IgD-negative memory B cell (primary cell): Measurements from ENCODE around the gene ENTPD3. TPM values are rescaled to one million over a fixed set of nuclear protein-coding genes. Genes with fewer than 3 reads are reported as not detected.
A peak's percentile ranks its signal among the peaks of the same experiment; 100 is the strongest.
"Not testable (repeated sequence)": the region's sequence is repeated elsewhere in the genome, so short reads cannot be mapped to it uniquely, and the experiment has no call there.

Experiments used
- H3K27ac Mint-ChIP-seq, 3 donors: one replicate each; pipeline ENCODE4 v1.8.0; 2020 to 2022; ENCODE audit warnings: mild to moderate bottlenecking in 3 of 3, mixed read lengths in 3 of 3, moderate library complexity in 1 of 3
- H3K27me3 Mint-ChIP-seq: one replicate; pipeline ENCODE4 v1.8.0; 2021; ENCODE audit warnings: mixed read lengths
- H3K36me3 Mint-ChIP-seq: one replicate; pipeline ENCODE4 v1.8.0; 2020; ENCODE audit warnings: mild to moderate bottlenecking, mixed read lengths
- H3K4me1 Mint-ChIP-seq, 3 donors: one replicate each; pipeline ENCODE4 v1.8.0; 2020 to 2022; ENCODE audit warnings: mixed read lengths in 3 of 3, mild to moderate bottlenecking in 1 of 3
- H3K4me3 Mint-ChIP-seq, 4 donors: one replicate each; pipeline ENCODE4 v1.8.0; 2020 to 2022; ENCODE audit warnings: mild to moderate bottlenecking in 4 of 4, mixed read lengths in 4 of 4, moderate library complexity in 3 of 4
- H3K9me3 Mint-ChIP-seq, 3 donors: one replicate each; pipeline ENCODE4 v1.8.0; 2020 to 2021; ENCODE audit warnings: mixed read lengths in 3 of 3, mild to moderate bottlenecking in 1 of 3
- polyA plus RNA-seq: library from polyadenylated mRNA; unstranded; fragments of 300-500 nt; fragmentation: Illumina TruSeq; gene quantifications from one replicate; pipeline ENCODE4 v1.2.3, GENCODE V29; 2021

The ENTPD3 gene
- polyA plus RNA-seq, 1 donor from 2014 or later, result 0.21 TPM

GRCh38 chr3:40462838-40463237 lies 75.9 kb downstream of the ENTPD3 start:
- H3K9me3 Mint-ChIP-seq, H3K36me3 Mint-ChIP-seq, H3K27ac Mint-ChIP-seq, H3K27me3 Mint-ChIP-seq: not testable (repeated sequence)
- Mint-ChIP-seq H3K4me3 (peak overlapping the region in 1 of 4 donors; percentile 60), H3K4me1 (peaks cover 10 to 14% (median 13%) of the 10 kb centered on the region in 3 donors)

- H3K36me3 Mint-ChIP-seq, result peaks cover 3% of the 10 kb centered on the region
- no peaks in the 10 kb centered on the region for H3K27me3 Mint-ChIP-seq
- H3K27ac Mint-ChIP-seq, result no peak overlapping the region
- H3K9me3 Mint-ChIP-seq, result no peaks in the 10 kb centered on the region
- H3K4me1 Mint-ChIP-seq, result peaks cover 6% of the 10 kb centered on the region in 3 donors
- H3K4me3 Mint-ChIP-seq, result no peak overlapping the region
Measured at GRCh38 chr3:40463579-40463978, 76.6 kb downstream of the ENTPD3 start.

- H3K4me1 Mint-ChIP-seq, result peaks cover 3 to 6% (median 5%) of the 10 kb centered on the region in 3 donors
- H3K36me3 Mint-ChIP-seq, result peaks cover 3% of the 10 kb centered on the region
- peak overlapping the region in 2 of 3 donors; percentile 1 to 63 for H3K27ac Mint-ChIP-seq
- no peaks in the 10 kb centered on the region for H3K9me3 Mint-ChIP-seq
- H3K4me3 Mint-ChIP-seq, result peak overlapping the region in 3 of 4 donors; percentile 6 to 22 (median 10)
- H3K27me3 Mint-ChIP-seq, result no peaks in the 10 kb centered on the region
Measured at GRCh38 chr3:40464339-40465110, 77.5 kb downstream of the ENTPD3 start.

GRCh38 chr3:40465111-40465407 lies 78.1 kb downstream of the ENTPD3 start:
- H3K4me3 Mint-ChIP-seq, result no peak overlapping the region
- peaks cover 3 to 6% (median 5%) of the 10 kb centered on the region in 3 donors for H3K4me1 Mint-ChIP-seq
- H3K9me3 Mint-ChIP-seq, result no peaks in the 10 kb centered on the region
- peaks cover 3% of the 10 kb centered on the region for H3K36me3 Mint-ChIP-seq
- H3K27ac Mint-ChIP-seq, result no peak overlapping the region
- no peaks in the 10 kb centered on the region for H3K27me3 Mint-ChIP-seq

GRCh38 chr3:40465456-40465855 lies 78.5 kb downstream of the ENTPD3 start:
- Mint-ChIP-seq H3K4me3 (no peak overlapping the region), H3K27ac (peak overlapping the region in 1 of 3 donors; percentile 51), H3K9me3 (no peaks in the 10 kb centered on the region), H3K4me1 (peaks cover 3 to 6% (median 5%) of the 10 kb centered on the region in 3 donors), H3K36me3 (peaks cover 3% of the 10 kb centered on the region), H3K27me3 (no peaks in the 10 kb centered on the region)

GRCh38 chr3:40468018-40468417 lies 81.0 kb downstream of the ENTPD3 start:
- H3K27me3 Mint-ChIP-seq, result no peaks in the 10 kb centered on the region
- H3K27ac Mint-ChIP-seq, result no peak overlapping the region
- no peaks in the 10 kb centered on the region for H3K9me3 Mint-ChIP-seq
- H3K4me3 Mint-ChIP-seq, result no peak overlapping the region
- peaks cover 1% of the 10 kb centered on the region for H3K36me3 Mint-ChIP-seq
- H3K4me1 Mint-ChIP-seq, result peaks cover 0 to 6% (median 3%) of the 10 kb centered on the region in 3 donors

GRCh38 chr3:40470701-40471100 lies 83.7 kb downstream of the ENTPD3 start:
- Mint-ChIP-seq H3K27ac (no peak overlapping the region), H3K9me3 (no peaks in the 10 kb centered on the region), H3K36me3 (no peaks in the 10 kb centered on the region), H3K4me3 (no peak overlapping the region), H3K27me3 (peaks cover 3% of the 10 kb centered on the region), H3K4me1 (peaks cover 0 to 2% (median 0%) of the 10 kb centered on the region in 3 donors)

GRCh38 chr3:40476478-40477470 lies 89.8 kb downstream of the ENTPD3 start, which contains the start of gene ZNF619:
ZNF619 (plus strand) TSS chr3:40477122; CDS start chr3:40477980, 858 bp downstream.
- no peaks in the 10 kb centered on the region for H3K9me3 Mint-ChIP-seq
- peak within 1 kb of the TSS; percentile 91 to 99 (median 96) for H3K4me3 Mint-ChIP-seq
- peaks cover 6% of the 10 kb centered on the region for H3K36me3 Mint-ChIP-seq
- H3K27me3 Mint-ChIP-seq, result peaks cover 3% of the 10 kb centered on the region
- peaks cover 11 to 24% (median 22%) of the 10 kb centered on the region in 3 donors for H3K4me1 Mint-ChIP-seq
- peak within 1 kb of the TSS; percentile 71 to 97 (median 97) for H3K27ac Mint-ChIP-seq

- Mint-ChIP-seq H3K36me3 (peaks cover 11% of the 10 kb centered on the region), H3K27me3 (peaks cover 3% of the 10 kb centered on the region), H3K4me1 (peaks cover 14 to 30% (median 25%) of the 10 kb centered on the region in 3 donors), H3K9me3 (no peaks in the 10 kb centered on the region), H3K27ac (peak overlapping the region; percentile 71 to 97 (median 80)), H3K4me3 (peak overlapping the region; percentile 91 to 99 (median 96))
Measured at GRCh38 chr3:40477666-40478065, 90.7 kb downstream of the ENTPD3 start.

Other genes starting within 250 kb of the ENTPD3 start
- gene EIF1B, start 77.5 kb upstream of the ENTPD3 start, polyA plus RNA-seq, result 84.0 TPM
- 1,483 TPM for gene RPL14, start 70.2 kb downstream of the ENTPD3 start, polyA plus RNA-seq
- gene ZNF619, start 89.9 kb downstream of the ENTPD3 start, polyA plus RNA-seq, result 3.7 TPM
- gene ZNF620, start 118.9 kb downstream of the ENTPD3 start, polyA plus RNA-seq, result 3.1 TPM
- gene ZNF621, start 137.8 kb downstream of the ENTPD3 start, polyA plus RNA-seq, result 3.8 TPM